CD4-positive, alpha-beta T cell treated with Interleukin-12 subunit alpha and Interleukin-12 subunit beta, for 1 hour (primary cell): ENCODE results near the gene RALGPS1.
A peak's percentile ranks its signal among the peaks of the same experiment; 100 is the strongest.

Source experiments
- DNase-seq: peaks from one replicate; pipeline ENCODE4 v3.0.0-alpha.2; 2020

Gene RALGPS1, protein sequence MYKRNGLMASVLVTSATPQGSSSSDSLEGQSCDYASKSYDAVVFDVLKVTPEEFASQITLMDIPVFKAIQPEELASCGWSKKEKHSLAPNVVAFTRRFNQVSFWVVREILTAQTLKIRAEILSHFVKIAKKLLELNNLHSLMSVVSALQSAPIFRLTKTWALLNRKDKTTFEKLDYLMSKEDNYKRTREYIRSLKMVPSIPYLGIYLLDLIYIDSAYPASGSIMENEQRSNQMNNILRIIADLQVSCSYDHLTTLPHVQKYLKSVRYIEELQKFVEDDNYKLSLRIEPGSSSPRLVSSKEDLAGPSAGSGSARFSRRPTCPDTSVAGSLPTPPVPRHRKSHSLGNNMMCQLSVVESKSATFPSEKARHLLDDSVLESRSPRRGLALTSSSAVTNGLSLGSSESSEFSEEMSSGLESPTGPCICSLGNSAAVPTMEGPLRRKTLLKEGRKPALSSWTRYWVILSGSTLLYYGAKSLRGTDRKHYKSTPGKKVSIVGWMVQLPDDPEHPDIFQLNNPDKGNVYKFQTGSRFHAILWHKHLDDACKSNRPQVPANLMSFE

GRCh38 chr9:126914458-126915280 is at the start of gene RALGPS1:
Gene RALGPS1 (plus strand): TSS chr9:126914782. CDS start chr9:126962290, 47,508 bp downstream.
- DNase-seq: peak; percentile 93

GRCh38 chr9:126869368-126869767 is 45.2 kb upstream of the RALGPS1 start:
- no peak for DNase-seq

DNA sequence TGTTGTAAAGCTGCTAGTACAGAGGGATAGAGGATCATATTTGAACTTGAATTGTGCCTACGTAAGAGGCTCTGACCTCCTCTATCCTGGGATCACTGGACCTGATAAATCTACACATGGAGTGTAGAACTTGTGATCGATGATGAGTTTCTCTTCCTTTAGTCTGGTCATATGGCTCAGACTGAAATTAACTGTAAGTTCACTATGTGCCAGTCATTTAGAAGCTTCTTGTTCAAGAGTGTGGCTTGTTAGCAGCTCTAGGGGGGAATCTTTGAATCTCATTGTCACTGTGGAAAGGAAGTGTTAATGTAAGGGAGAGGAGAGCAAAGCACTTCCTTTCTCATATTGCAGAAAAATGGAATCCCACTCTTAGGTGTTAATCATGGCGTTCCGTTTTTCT is 42.1 kb upstream of the RALGPS1 start:
- no peak for DNase-seq

- no peak for DNase-seq
These were observed 39.9 kb upstream of the RALGPS1 start for GRCh38 chr9:126874546-126875314.

DNA sequence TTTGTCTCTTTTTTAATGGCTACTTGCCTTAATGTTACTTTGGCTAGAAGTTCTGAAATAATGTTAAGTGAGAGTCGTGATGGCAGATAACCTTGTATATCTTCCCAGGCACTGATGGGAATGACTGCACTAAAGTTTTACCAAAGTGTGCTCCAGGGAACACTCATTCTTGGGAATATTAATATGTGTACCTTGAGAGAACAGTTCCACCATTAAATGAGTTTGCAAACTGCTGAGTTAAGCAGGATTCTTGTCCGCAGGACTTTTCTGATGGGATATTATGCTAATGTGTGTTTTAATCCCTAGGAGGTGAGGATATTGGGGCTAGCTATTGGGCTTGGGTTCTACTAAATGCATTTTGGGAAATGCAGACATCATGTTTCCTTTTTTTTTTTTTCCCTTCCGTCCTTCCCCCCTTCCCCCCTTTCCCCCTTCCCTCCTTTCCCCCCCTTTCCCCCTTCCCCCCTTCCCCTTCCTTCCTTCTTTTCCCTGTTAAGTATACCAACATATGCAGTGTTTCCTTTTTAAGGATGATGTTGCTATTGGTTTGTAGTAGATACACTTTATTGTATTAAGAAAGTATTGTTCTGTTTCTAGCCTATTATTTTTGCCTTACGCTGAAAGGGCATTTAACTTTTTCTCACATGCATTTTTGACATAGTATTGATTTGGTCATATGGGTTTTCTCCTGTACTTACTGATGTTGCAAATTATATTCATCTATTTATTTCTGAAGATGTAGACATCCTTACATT is 38.6 kb upstream of the RALGPS1 start:
- no peak for DNase-seq

- no peak for DNase-seq
These were observed 38.1 kb upstream of the RALGPS1 start for GRCh38 chr9:126876531-126876930.

GRCh38 chr9:126877418-126877817 is 37.2 kb upstream of the RALGPS1 start:
- peak; percentile 27 for DNase-seq

GRCh38 chr9:126879288-126879687 is 35.3 kb upstream of the RALGPS1 start:
- DNase-seq: no peak

DNA sequence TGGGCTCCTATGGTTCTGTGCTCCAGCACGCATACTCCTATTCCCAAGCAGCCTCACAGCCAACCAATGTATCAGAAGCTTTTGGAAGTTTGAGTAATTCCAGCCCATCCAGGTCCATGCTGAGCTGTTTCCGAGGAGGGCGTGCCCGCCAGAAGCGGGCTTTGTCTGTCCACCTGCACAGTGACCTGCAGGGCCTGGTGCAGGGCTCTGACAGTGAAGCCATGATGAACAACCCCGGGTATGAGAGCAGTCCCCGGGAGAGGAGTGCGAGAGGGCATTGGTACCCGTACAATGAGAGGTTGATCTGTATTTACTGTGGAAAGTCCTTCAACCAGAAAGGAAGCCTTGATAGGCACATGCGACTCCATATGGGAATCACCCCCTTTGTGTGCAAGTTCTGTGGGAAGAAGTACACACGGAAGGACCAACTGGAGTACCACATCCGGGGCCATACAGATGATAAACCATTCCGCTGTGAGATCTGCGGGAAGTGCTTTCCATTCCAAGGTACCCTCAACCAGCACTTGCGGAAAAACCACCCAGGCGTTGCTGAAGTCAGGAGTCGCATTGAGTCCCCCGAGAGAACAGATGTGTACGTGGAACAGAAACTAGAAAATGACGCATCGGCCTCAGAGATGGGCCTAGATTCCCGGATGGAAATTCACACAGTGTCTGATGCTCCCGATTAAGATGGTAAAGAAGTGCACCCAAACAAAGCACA is 34.2 kb upstream of the RALGPS1 start:
- DNase-seq: no peak

GRCh38 chr9:126880947-126881332 is 33.6 kb upstream of the RALGPS1 start:
- DNase-seq: no peak

DNA sequence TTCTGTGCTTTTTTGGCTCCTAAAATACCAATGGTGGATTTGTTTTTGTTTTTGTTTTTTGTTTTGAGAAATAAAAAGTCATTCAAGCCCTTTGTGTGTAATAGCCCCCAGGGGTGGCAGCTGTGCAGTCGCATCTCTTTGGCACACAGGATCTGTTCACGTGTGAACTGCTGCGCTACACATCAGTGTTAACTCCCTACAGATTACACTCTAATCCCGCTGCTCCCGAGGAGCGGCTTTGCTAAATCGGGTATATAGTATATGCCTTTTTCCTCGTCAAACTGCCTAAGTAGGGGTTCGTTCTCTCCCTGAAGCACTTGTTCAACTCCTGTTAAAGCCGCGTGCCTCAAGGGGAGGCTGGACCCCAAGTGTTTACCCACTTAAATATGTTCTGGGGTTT is 31.8 kb upstream of the RALGPS1 start:
- DNase-seq: no peak

GRCh38 chr9:126883636-126884035 is 30.9 kb upstream of the RALGPS1 start:
- DNase-seq: no peak

- no peak for DNase-seq
These were observed 29.4 kb upstream of the RALGPS1 start for GRCh38 chr9:126885131-126885641.

- no peak for DNase-seq
These were observed 28.4 kb upstream of the RALGPS1 start for GRCh38 chr9:126886034-126886822.

- no peak for DNase-seq
These were observed 27.7 kb upstream of the RALGPS1 start for GRCh38 chr9:126886897-126887296.

- no peak for DNase-seq
These were observed 22.9 kb upstream of the RALGPS1 start for GRCh38 chr9:126891676-126892075.

- no peak for DNase-seq
These were observed 21.5 kb upstream of the RALGPS1 start for GRCh38 chr9:126893079-126893478.

DNA sequence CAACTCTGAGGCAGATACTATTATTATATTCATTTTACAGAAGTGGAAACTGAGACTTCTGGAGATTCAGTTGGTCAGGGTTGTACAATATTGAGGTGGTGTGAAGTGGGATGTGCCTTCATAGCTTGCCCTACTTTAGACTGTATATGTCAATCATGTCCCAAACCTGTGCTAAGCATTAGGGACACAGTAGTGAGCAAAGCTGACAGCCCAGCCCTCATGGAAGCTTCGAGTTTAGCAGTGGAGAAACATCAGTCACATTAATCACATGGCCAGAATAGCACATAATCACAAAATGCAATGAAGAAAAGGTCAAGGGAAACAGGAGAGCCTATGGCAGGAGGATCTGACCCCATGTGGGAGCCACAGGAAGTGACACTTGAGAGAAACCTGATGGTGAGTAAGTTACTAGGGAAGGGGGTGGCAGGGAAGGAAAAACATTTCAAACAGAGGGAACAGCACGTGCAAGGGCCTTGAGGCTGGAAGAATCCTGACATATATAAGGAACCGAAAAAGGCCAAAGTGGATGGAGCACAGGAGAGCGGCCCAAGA is 20.5 kb upstream of the RALGPS1 start:
- no peak for DNase-seq

GRCh38 chr9:126902210-126902609 is 12.4 kb upstream of the RALGPS1 start:
- DNase-seq: no peak

GRCh38 chr9:126904586-126904985 is 10.0 kb upstream of the RALGPS1 start:
- DNase-seq: no peak
